ENCODE results near the gene EIF3B. TPM values are rescaled to one million over a fixed set of nuclear protein-coding genes. Genes with fewer than 3 reads are reported as not detected.

Gene EIF3B
- total RNA-seq, 1 experiment from 2014 or later: 319 TPM

- Histone ChIP-seq H3K27me3 (ENCODE audit: control insufficient read depth, insufficient read depth, low read length) (no peaks in the 10 kb centered on the region), H3K4me3 (ENCODE audit: insufficient read depth, low read depth, low read length) (no peak overlapping the region), H3K36me3 (replicated peaks; ENCODE audit: control insufficient read depth, insufficient read depth, low read length) (no peaks in the 10 kb centered on the region)
- no peak for DNase-seq
Observed at GRCh38 chr7:2393706-2394105, 39.1 kb downstream of the EIF3B start.

GRCh38 chr7:2394566-2395082, 40.0 kb downstream of the EIF3B start:
- Histone ChIP-seq H3K27me3 (ENCODE audit: control insufficient read depth, insufficient read depth, low read length) (no peaks in the 10 kb centered on the region), H3K36me3 (replicated peaks; ENCODE audit: control insufficient read depth, insufficient read depth, low read length) (no peaks in the 10 kb centered on the region), H3K4me3 (ENCODE audit: insufficient read depth, low read depth, low read length) (no peak overlapping the region)
- no peak for DNase-seq

DNA sequence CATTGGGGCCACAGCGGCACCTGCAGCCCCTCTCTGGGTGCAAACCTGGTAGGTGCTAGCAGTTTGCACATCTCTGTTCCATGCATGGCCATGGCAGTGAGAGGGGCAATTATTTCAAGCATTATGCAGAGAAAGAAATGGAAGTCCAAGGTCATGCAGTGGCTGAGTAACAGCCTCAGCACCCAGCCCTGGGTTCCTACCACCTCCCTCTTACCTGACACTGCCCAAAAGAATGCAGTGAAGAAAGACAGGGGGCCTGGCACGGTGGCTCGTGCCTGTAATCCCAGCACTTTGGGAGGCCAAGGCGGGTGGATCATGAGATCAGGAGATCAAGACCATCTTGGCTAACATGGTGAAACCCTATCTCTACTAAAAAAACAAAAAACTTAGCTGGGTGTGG, 43.9 kb downstream of the EIF3B start:
- Histone ChIP-seq H3K4me3 (ENCODE audit: insufficient read depth, low read depth, low read length) (no peak overlapping the region), H3K36me3 (replicated peaks; ENCODE audit: control insufficient read depth, insufficient read depth, low read length) (no peaks in the 10 kb centered on the region), H3K27me3 (ENCODE audit: control insufficient read depth, insufficient read depth, low read length) (no peaks in the 10 kb centered on the region)
- no peak for DNase-seq

GRCh38 chr7:2399848-2400587, 45.4 kb downstream of the EIF3B start:
- H3K36me3 ChIP-seq (replicated peaks; ENCODE audit: control insufficient read depth, insufficient read depth, low read length): no peaks in the 10 kb centered on the region
- no peak overlapping the region for H3K4me3 ChIP-seq (ENCODE audit: insufficient read depth, low read depth, low read length)
- DNase-seq: no peak
- H3K27me3 ChIP-seq (ENCODE audit: control insufficient read depth, insufficient read depth, low read length): no peaks in the 10 kb centered on the region

DNA sequence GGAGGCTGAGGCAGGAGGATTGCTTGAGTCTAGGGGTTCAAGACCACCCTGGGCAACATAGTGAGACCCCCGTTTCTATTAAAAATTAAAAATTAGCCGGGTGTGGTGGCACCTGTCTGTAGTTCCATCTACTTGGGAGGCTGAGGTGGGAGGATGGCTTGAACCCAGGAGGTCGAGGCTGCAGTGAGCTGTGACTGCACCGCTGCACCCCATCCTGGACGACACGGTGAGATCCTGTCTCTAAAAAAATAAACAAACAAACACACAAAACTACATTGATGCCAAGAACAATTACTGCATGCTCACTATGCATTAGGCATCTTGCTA, 48.0 kb downstream of the EIF3B start:
- no peak for DNase-seq
- Histone ChIP-seq H3K27me3 (ENCODE audit: control insufficient read depth, insufficient read depth, low read length) (no peaks in the 10 kb centered on the region), H3K36me3 (replicated peaks; ENCODE audit: control insufficient read depth, insufficient read depth, low read length) (no peaks in the 10 kb centered on the region), H3K4me3 (ENCODE audit: insufficient read depth, low read depth, low read length) (peak overlapping the region; percentile 78)

DNA sequence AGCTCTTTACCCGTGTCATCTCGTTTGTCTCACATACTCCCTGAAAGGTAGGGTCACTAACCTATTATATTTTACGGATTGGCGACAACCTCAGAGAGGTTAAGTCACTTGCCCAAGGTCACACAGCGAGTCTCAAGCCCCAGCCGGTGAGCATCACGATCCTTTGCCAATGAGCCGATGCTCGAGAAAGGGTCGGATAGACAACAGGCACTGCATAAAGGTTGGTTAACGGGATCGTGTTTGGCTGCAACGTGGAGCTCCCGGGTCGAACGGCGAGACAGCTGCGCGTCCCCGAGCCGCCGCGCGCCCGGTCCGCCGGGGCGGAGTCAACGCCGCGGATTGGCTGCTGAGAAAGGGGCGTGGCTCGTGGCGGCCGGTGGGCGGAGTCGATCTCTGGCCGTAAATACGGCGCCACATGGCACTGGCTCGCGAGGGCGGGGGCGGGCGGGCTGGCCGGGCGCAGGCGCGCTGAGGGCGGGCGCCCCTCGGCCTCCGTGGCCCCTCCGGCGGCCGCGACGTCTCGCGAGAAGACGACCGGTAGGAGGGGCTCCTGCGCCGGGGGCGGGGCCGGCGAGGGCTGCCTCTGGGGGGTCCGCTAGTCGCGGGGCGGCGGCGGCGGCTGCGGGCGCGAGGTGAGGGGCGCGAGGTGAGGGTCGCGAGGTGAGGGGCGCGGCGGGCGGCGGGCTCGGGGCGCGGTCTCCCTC, 48.5 kb downstream of the EIF3B start, which contains the start of gene CHST12:
Gene CHST12 (plus strand): TSS at position 598 of the 704 bp plus-strand sequence. CDS start 29,029 bp downstream, outside the sequence.
- H3K4me3 ChIP-seq (ENCODE audit: insufficient read depth, low read depth, low read length): peak within 1 kb of the TSS; percentile 81
- DNase-seq: peak; percentile 100
- H3K36me3 ChIP-seq (replicated peaks; ENCODE audit: control insufficient read depth, insufficient read depth, low read length): no peaks in the 10 kb centered on the region
- H3K27me3 ChIP-seq (ENCODE audit: control insufficient read depth, insufficient read depth, low read length): no peaks in the 10 kb centered on the region

DNA sequence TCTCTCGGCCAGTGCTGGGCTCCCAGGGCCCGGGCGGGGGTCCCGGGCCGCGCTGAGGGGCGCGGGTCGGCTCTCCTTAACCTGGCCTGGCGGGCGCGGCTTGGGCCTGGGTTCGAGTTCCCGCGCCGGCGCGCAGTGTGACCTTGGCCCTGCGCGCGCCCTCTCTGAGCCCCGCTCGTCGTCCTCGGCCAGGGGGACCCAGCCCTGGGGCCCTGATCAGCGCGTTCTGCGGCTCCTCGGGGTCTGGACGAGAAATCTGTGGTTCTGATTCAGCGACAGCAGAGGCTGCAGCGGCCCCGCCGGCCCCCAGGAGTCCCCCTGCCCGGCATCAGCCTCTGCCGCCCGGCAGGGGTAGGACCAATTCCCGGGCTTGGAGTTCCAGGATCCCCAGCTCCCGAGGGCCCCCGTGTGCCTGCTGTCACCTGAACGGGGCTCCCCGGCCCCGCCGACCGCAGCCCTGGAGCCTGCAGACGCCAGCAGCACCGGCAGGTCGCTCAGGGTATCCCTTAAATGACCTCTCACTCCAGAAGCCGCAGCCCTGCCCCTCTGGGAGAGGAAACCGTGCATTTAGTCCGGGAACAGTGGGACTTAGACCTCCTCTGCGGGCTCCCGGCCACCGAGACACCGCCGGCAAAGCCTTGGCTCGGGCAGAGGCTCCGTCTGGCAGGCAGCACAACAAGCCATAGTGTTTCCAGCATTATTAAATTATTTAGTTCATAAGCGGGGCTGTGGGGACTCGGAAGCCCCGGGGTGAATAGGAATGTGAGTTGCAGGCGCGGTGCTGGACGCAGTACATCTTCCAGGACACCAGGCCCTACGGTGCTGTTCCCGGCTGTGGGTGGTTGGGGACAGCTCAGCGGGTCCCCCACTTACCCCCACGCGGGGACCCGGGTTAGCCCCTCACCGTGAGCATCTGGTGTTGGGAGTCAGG, 49.4 kb downstream of the EIF3B start:
- DNase-seq: peak; percentile 90
- no peaks in the 10 kb centered on the region for H3K27me3 ChIP-seq (ENCODE audit: control insufficient read depth, insufficient read depth, low read length)
- H3K4me3 ChIP-seq (ENCODE audit: insufficient read depth, low read depth, low read length): peak overlapping the region; percentile 81
- H3K36me3 ChIP-seq (replicated peaks; ENCODE audit: control insufficient read depth, insufficient read depth, low read length): no peaks in the 10 kb centered on the region

DNA sequence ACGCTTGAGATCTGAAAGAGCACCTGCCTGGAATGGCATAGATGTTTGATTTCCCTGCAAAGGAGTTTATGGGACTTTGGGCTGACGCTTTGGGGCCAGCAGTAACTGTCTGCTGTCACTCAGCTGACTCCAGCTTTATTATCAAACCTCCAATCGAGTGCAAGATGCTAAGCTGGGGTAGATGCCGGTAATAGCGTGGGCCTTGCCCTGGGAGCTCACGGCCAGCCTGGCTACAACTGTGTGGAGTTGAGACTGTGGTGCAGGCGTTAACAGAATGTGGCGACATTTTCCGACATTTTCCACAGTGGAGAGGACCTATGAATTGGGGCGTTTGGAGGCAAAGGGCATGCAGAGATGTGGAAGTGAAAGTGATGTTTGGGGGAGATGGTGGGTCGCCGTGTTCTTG, 50.1 kb downstream of the EIF3B start:
- Histone ChIP-seq H3K27me3 (ENCODE audit: control insufficient read depth, insufficient read depth, low read length) (no peaks in the 10 kb centered on the region), H3K36me3 (replicated peaks; ENCODE audit: control insufficient read depth, insufficient read depth, low read length) (no peaks in the 10 kb centered on the region), H3K4me3 (ENCODE audit: insufficient read depth, low read depth, low read length) (peak overlapping the region; percentile 81; the same call in 1 of the 2 replicates)
- DNase-seq: no peak

DNA sequence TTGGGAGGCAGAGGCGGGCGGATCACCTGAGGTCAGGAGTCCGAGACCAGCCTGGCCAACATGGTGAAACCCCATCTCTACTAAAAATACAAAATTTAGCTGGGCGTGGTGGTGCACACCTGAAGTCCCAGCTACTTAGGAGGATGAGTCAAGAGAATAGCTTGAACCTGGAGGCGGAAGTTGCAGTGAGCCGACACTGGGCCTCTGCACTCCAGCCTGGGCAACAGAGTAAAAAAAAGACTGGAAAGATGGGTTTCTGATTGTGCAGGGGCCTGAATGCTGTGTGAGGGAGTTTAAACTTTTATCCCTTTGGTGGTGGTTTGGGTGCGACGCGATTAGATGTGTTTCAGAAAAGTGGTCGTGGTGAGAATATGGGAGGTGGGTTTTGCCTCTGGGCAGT, 50.6 kb downstream of the EIF3B start:
- Histone ChIP-seq H3K36me3 (replicated peaks; ENCODE audit: control insufficient read depth, insufficient read depth, low read length) (no peaks in the 10 kb centered on the region), H3K4me3 (ENCODE audit: insufficient read depth, low read depth, low read length) (no peak overlapping the region), H3K27me3 (ENCODE audit: control insufficient read depth, insufficient read depth, low read length) (no peaks in the 10 kb centered on the region)
- DNase-seq: no peak

DNA sequence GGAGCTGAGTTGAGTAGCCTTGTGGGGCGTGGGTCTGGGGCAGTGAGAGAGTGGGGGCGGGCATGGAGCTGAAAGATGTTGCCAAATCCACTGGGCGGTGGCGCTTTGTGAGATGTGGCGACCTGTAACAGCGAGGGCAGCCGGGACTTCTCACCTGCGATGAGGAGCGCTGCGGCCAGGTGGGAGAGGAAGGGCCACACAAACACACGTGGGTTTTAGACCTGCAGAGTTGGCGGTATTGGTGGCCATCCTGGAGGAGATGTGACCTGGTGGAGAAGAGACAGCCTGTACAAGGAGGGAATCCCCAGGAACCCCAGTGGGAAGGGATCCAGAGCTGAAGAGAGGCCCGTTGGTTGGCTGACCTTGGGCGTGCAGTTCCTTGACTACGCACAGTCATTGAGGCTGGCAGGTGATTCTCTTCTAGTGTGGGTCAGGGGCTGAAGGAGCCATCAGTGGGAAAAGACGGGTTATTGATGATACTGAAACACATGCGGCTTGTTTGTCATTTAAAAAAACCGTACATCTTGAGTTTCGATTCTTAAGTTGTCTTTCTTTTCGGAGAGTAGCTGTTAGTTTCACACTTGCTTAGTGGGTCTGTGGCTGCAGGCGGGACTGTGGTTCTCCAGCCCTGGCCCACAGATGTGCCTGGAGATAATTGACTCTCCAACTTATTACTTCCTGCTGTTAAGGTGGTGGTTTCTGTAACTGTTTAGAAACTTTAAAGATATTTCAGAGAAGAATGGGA, 51.1 kb downstream of the EIF3B start:
- no peak for DNase-seq
- Histone ChIP-seq H3K4me3 (ENCODE audit: insufficient read depth, low read depth, low read length) (no peak overlapping the region), H3K27me3 (ENCODE audit: control insufficient read depth, insufficient read depth, low read length) (no peaks in the 10 kb centered on the region), H3K36me3 (replicated peaks; ENCODE audit: control insufficient read depth, insufficient read depth, low read length) (no peaks in the 10 kb centered on the region)

DNA sequence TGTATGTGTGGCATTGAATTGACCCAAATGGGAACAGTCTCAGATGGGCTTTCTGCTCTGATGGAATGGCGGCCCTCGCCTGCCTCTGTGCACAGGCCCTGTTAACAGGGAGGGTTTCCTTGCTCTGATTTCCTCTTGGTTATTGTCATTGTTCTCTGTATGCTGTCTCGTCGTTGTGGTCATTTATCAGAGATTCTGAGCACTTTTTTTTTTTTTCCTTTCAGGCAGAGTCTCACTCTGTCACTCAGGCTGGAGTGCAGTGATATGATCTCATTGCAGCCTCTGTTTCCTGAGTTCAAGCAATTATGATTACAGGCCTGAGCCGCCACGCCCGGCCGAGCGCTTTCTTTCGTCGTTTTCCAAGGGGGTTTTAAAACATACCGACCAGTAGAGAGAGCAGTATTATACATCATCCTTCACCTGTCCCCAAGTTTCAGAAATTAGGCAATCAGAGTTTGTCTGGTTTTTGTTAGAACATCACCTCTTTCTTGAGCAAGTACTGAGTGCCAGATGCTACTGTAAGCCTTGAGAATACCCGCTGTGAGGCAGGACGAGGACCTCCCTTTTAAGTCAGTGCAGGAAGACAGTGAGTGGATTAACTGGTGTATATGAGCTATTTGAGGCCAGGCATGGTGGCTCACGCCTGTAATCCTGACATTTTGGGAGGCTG, 55.3 kb downstream of the EIF3B start:
- no peak for DNase-seq
- Histone ChIP-seq H3K27me3 (ENCODE audit: control insufficient read depth, insufficient read depth, low read length) (no peaks in the 10 kb centered on the region), H3K36me3 (replicated peaks; ENCODE audit: control insufficient read depth, insufficient read depth, low read length) (no peaks in the 10 kb centered on the region)

DNA sequence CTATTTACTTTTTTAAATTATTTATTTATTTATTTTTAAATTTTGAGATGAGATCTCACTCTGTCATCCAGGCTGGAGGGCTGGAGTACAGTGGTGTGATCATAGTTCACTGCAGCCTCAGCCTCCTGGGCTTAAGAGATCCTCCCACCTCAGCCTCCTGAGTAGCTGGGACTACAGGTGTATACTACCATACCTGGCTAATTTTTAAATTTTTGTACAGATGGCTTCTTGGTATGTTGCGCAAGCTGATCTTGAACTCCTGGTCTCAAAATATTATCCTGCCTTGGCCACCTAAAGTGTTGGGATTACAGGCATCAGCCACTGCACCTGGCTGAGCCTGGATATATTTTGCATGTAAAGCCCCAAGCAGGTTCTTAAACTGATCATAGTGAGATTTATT, 56.4 kb downstream of the EIF3B start:
- Histone ChIP-seq H3K36me3 (replicated peaks; ENCODE audit: control insufficient read depth, insufficient read depth, low read length) (no peaks in the 10 kb centered on the region), H3K27me3 (ENCODE audit: control insufficient read depth, insufficient read depth, low read length) (no peaks in the 10 kb centered on the region), H3K4me3 (ENCODE audit: insufficient read depth, low read depth, low read length) (no peak overlapping the region)
- no peak for DNase-seq

More for the DNA sequence above, 55.3 kb downstream of the EIF3B start:
- no peak overlapping the region for H3K4me3 ChIP-seq (ENCODE audit: insufficient read depth, low read depth, low read length)

- Histone ChIP-seq H3K36me3 (replicated peaks; ENCODE audit: control insufficient read depth, insufficient read depth, low read length) (no peaks in the 10 kb centered on the region), H3K4me3 (ENCODE audit: insufficient read depth, low read depth, low read length) (no peak overlapping the region), H3K27me3 (ENCODE audit: control insufficient read depth, insufficient read depth, low read length) (no peaks in the 10 kb centered on the region)
- DNase-seq: peak; percentile 42
Observed at GRCh38 chr7:2411815-2412586, 57.4 kb downstream of the EIF3B start.

All from H7 (cell line).